Measurements from ENCODE around the gene DPF3.

Gene DPF3

DNA sequence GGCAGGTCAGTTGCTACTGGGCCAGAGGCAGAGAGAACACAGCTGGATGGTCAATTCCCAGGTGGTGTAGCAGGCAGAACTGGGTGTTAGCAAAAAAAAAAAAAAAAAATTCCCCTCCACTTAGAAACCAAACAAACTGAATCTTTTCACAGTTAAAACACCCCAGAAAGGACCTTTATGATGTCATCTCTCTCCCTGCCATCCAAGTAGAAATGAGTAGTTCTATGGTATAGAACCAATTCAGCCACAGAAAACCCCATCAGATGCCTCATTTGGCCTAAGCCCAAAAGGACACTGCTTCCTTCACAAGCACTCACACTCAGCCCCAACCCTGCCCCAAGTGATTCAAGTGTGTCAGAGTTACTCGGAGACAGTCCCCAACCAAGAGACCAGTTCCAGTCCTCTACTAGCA lies 230.8 kb downstream of the DPF3 start:
- Histone ChIP-seq H3K4ac (ENCODE audit: low read depth, low read length) (no peak overlapping the region), H3K36me3 (ENCODE audit: control insufficient read depth, insufficient read depth, low read length) (no peaks in the 10 kb centered on the region), H3K4me3 (ENCODE audit: low read length) (no peak overlapping the region), H3K4me2 (ENCODE audit: low read length) (no peak overlapping the region), H3K79me1 (ENCODE audit: low read length) (no peaks in the 10 kb centered on the region), H4K8ac (ENCODE audit: low read depth, low read length) (no peak overlapping the region), H3K27me3 (ENCODE audit: insufficient read depth, low read length, poor library complexity) (no peaks in the 10 kb centered on the region), H2BK120ac (ENCODE audit: low read depth, low read length) (no peak overlapping the region), H3K79me2 (ENCODE audit: control insufficient read depth, insufficient read depth, low read length) (no peaks in the 10 kb centered on the region), H2AK5ac (ENCODE audit: low read length) (no peak overlapping the region), H2BK15ac (replicated peaks; ENCODE audit: low read depth) (no peak overlapping the region), H3K18ac (ENCODE audit: low read length) (no peak overlapping the region), H3K4me1 (ENCODE audit: control insufficient read depth, low read depth, low read length) (no peaks in the 10 kb centered on the region), H3K56ac (ENCODE audit: low read length) (no peak overlapping the region), H3K23ac (ENCODE audit: low read length) (no peak overlapping the region), H3K27ac (ENCODE audit: low read depth, low read length) (no peak overlapping the region), H4K5ac (ENCODE audit: low read length) (no peak overlapping the region), H2BK5ac (ENCODE audit: low read length) (no peak overlapping the region), H3K9ac (ENCODE audit: low read length) (no peak overlapping the region)
- no peak for DNase-seq
- WGBS (ENCODE audit: extremely low coverage, insufficient coverage, low lambda C conversion rate), result no CpG with 5 or more reads among the region's 1 CpG

- H2AK5ac ChIP-seq (ENCODE audit: low read length), result no peak overlapping the region
- H3K27ac ChIP-seq (ENCODE audit: low read depth, low read length), result no peak overlapping the region
- no peak overlapping the region for H3K23ac ChIP-seq (ENCODE audit: low read length)
- no peak overlapping the region for H3K4ac ChIP-seq (ENCODE audit: low read depth, low read length)
- H3K79me1 ChIP-seq (ENCODE audit: low read length), result no peaks in the 10 kb centered on the region
- no peak overlapping the region for H4K5ac ChIP-seq (ENCODE audit: low read length)
- no peak overlapping the region for H2BK120ac ChIP-seq (ENCODE audit: low read depth, low read length)
- H3K4me3 ChIP-seq (ENCODE audit: low read length), result no peak overlapping the region
- H3K9ac ChIP-seq (ENCODE audit: low read length), result no peak overlapping the region
- no peaks in the 10 kb centered on the region for H3K4me1 ChIP-seq (ENCODE audit: control insufficient read depth, low read depth, low read length)
- H3K56ac ChIP-seq (ENCODE audit: low read length), result no peak overlapping the region
- WGBS (ENCODE audit: extremely low coverage, insufficient coverage, low lambda C conversion rate), result no CpG with 5 or more reads among the region's 2 CpGs
- DNase-seq, result no peak
- no peaks in the 10 kb centered on the region for H3K36me3 ChIP-seq (ENCODE audit: control insufficient read depth, insufficient read depth, low read length)
- H3K18ac ChIP-seq (ENCODE audit: low read length), result no peak overlapping the region
- no peaks in the 10 kb centered on the region for H3K79me2 ChIP-seq (ENCODE audit: control insufficient read depth, insufficient read depth, low read length)
- no peak overlapping the region for H4K8ac ChIP-seq (ENCODE audit: low read depth, low read length)
- no peak overlapping the region for H3K4me2 ChIP-seq (ENCODE audit: low read length)
- no peak overlapping the region for H2BK15ac ChIP-seq (replicated peaks; ENCODE audit: low read depth)
- H3K27me3 ChIP-seq (ENCODE audit: insufficient read depth, low read length, poor library complexity), result no peaks in the 10 kb centered on the region
- H2BK5ac ChIP-seq (ENCODE audit: low read length), result no peak overlapping the region
These were observed 231.7 kb downstream of the DPF3 start for GRCh38 chr14:72662214-72662613.

DNA sequence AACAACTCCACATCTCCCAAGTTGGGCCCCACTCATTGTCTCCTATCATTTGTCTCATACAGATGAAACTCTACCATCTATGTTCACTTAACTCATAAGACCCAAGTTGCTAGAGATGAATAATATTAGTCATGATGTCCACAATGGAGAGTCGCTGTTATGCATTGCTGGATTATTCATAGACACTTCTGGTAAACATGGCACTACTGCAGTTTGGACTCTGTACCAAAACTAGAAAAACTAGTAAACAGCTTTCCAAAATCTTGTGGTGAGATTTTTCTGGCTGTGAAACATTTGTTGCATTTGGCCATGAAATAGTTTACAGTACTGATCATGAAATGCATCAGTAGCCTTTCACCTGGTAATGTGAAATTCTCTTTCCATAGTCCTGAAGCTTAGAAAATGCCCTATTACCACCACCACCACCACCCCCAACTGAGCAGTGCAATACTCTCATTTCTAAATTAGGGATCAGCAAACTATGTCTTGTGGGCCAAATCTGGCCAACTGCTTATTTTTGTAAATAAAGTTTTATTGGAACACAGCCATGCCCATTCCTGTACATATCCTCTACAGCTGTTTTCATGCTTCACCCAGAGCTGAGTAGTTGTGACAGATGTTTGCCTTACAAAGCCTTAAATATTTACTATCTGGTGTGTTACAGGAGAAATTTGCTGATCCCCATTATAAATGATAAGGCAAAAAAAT lies 236.5 kb downstream of the DPF3 start:
- Histone ChIP-seq H3K4ac (ENCODE audit: low read depth, low read length) (no peak overlapping the region), H2BK120ac (ENCODE audit: low read depth, low read length) (no peak overlapping the region), H3K4me3 (ENCODE audit: low read length) (no peak overlapping the region), H3K4me1 (ENCODE audit: control insufficient read depth, low read depth, low read length) (peaks cover 6% of the 10 kb centered on the region), H3K56ac (ENCODE audit: low read length) (no peak overlapping the region), H3K23ac (ENCODE audit: low read length) (no peak overlapping the region), H3K79me2 (ENCODE audit: control insufficient read depth, insufficient read depth, low read length) (no peaks in the 10 kb centered on the region), H3K36me3 (ENCODE audit: control insufficient read depth, insufficient read depth, low read length) (no peaks in the 10 kb centered on the region), H2AK5ac (ENCODE audit: low read length) (no peak overlapping the region), H2BK5ac (ENCODE audit: low read length) (no peak overlapping the region), H3K9ac (ENCODE audit: low read length) (no peak overlapping the region), H3K4me2 (ENCODE audit: low read length) (no peak overlapping the region), H3K79me1 (ENCODE audit: low read length) (no peaks in the 10 kb centered on the region), H4K8ac (ENCODE audit: low read depth, low read length) (no peak overlapping the region), H3K18ac (ENCODE audit: low read length) (no peak overlapping the region), H2BK15ac (replicated peaks; ENCODE audit: low read depth) (no peak overlapping the region), H3K27ac (ENCODE audit: low read depth, low read length) (no peak overlapping the region), H4K5ac (ENCODE audit: low read length) (no peak overlapping the region), H3K27me3 (ENCODE audit: insufficient read depth, low read length, poor library complexity) (no peaks in the 10 kb centered on the region)
- no peak for DNase-seq
- WGBS (ENCODE audit: extremely low coverage, insufficient coverage, low lambda C conversion rate), result no CpG with 5 or more reads among the region's 1 CpG

DNA sequence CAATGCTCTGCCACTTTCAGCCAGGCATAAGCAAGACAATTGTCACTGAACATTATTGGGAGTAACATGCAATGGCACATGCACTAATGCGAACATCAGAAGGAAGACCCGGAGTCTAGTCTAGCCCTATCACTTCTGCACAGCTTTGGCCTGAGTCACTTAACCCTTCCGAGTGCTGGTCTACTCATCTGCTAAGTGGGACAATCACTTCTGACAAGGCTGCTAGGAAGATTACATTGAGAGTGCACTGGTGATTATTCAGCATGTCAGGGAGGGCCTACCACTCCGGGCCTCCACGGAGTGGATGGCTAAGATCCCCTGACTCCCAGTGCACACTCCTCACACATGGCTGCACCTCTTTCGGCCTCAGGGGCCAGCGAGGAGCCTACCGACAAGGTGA lies 240.9 kb downstream of the DPF3 start:
- no peak for DNase-seq
- H3K27me3 ChIP-seq (ENCODE audit: insufficient read depth, low read length, poor library complexity), result no peaks in the 10 kb centered on the region
- no peak overlapping the region for H4K5ac ChIP-seq (ENCODE audit: low read length)
- H2BK120ac ChIP-seq (ENCODE audit: low read depth, low read length), result no peak overlapping the region
- H3K27ac ChIP-seq (ENCODE audit: low read depth, low read length), result no peak overlapping the region
- no peak overlapping the region for H3K4me2 ChIP-seq (ENCODE audit: low read length)
- H2BK5ac ChIP-seq (ENCODE audit: low read length), result no peak overlapping the region
- H3K79me1 ChIP-seq (ENCODE audit: low read length), result no peaks in the 10 kb centered on the region
- H2BK15ac ChIP-seq (replicated peaks; ENCODE audit: low read depth), result no peak overlapping the region
- no peak overlapping the region for H3K9ac ChIP-seq (ENCODE audit: low read length)
- H3K4ac ChIP-seq (ENCODE audit: low read depth, low read length), result no peak overlapping the region
- no peak overlapping the region for H2AK5ac ChIP-seq (ENCODE audit: low read length)
- no peak overlapping the region for H3K23ac ChIP-seq (ENCODE audit: low read length)
- H4K8ac ChIP-seq (ENCODE audit: low read depth, low read length), result no peak overlapping the region
- H3K4me3 ChIP-seq (ENCODE audit: low read length), result no peak overlapping the region
- H3K79me2 ChIP-seq (ENCODE audit: control insufficient read depth, insufficient read depth, low read length), result no peaks in the 10 kb centered on the region
- peak overlapping the region; percentile 35 for H3K56ac ChIP-seq (ENCODE audit: low read length)
- no peak overlapping the region for H3K18ac ChIP-seq (ENCODE audit: low read length)
- no peaks in the 10 kb centered on the region for H3K36me3 ChIP-seq (ENCODE audit: control insufficient read depth, insufficient read depth, low read length)
- H3K4me1 ChIP-seq (ENCODE audit: control insufficient read depth, low read depth, low read length), result peaks cover 6% of the 10 kb centered on the region
- WGBS (ENCODE audit: extremely low coverage, insufficient coverage, low lambda C conversion rate), result no CpG with 5 or more reads among the region's 8 CpGs

DNA sequence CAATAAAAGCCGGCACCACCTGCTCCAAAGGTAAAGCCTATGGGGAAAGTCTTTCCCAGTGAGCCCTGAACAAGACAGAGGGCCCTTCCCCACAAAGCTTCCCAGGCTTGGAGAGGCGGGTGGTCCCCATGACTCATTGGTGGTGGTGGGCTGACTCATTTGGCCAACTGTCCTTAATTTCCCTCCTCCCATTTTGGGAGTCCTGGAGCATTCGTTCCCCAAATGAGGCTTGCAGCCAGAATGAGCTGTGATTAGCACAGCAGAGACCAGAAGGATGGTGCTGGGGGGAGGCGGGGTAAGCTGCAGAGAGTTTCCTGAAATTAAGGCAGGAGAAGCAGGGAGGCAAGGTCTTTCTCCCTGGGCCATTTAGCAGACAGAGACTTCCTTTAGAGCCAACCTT lies 241.7 kb downstream of the DPF3 start:
- H2BK5ac ChIP-seq (ENCODE audit: low read length), result no peak overlapping the region
- H3K56ac ChIP-seq (ENCODE audit: low read length), result no peak overlapping the region
- no peak overlapping the region for H3K18ac ChIP-seq (ENCODE audit: low read length)
- H3K79me1 ChIP-seq (ENCODE audit: low read length), result no peaks in the 10 kb centered on the region
- WGBS (ENCODE audit: extremely low coverage, insufficient coverage, low lambda C conversion rate), result no CpG with 5 or more reads among the region's 4 CpGs
- H3K36me3 ChIP-seq (ENCODE audit: control insufficient read depth, insufficient read depth, low read length), result no peaks in the 10 kb centered on the region
- no peak overlapping the region for H3K23ac ChIP-seq (ENCODE audit: low read length)
- no peak overlapping the region for H3K4me3 ChIP-seq (ENCODE audit: low read length)
- H3K27ac ChIP-seq (ENCODE audit: low read depth, low read length), result no peak overlapping the region
- H4K5ac ChIP-seq (ENCODE audit: low read length), result no peak overlapping the region
- no peak overlapping the region for H3K9ac ChIP-seq (ENCODE audit: low read length)
- H2AK5ac ChIP-seq (ENCODE audit: low read length), result no peak overlapping the region
- H3K4me1 ChIP-seq (ENCODE audit: control insufficient read depth, low read depth, low read length), result peaks cover 6% of the 10 kb centered on the region
- H2BK15ac ChIP-seq (replicated peaks; ENCODE audit: low read depth), result no peak overlapping the region
- H3K4ac ChIP-seq (ENCODE audit: low read depth, low read length), result no peak overlapping the region
- no peaks in the 10 kb centered on the region for H3K27me3 ChIP-seq (ENCODE audit: insufficient read depth, low read length, poor library complexity)
- H4K8ac ChIP-seq (ENCODE audit: low read depth, low read length), result no peak overlapping the region
- no peaks in the 10 kb centered on the region for H3K79me2 ChIP-seq (ENCODE audit: control insufficient read depth, insufficient read depth, low read length)
- no peak overlapping the region for H3K4me2 ChIP-seq (ENCODE audit: low read length)
- no peak for DNase-seq
- H2BK120ac ChIP-seq (ENCODE audit: low read depth, low read length), result no peak overlapping the region

DNA sequence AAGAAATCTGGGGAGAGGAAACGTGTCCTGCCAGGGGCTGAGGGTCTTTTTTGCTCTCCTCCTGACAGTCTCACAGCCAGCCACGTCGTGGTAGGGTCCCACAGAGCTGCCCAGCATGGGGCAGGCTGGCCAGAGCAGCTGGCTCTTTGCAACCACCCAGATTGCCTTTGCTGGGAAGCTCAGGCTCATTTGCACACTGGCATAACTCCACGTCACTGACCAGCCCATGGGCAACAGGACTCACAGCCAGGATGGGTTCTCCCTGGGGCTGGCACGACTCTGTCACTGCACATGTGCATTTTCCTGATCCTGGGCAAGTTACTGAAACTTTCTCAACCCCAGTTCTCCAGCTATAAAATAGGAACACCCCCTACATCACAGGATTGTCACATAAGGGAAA lies 242.2 kb downstream of the DPF3 start:
- no peaks in the 10 kb centered on the region for H3K79me2 ChIP-seq (ENCODE audit: control insufficient read depth, insufficient read depth, low read length)
- no peak overlapping the region for H3K23ac ChIP-seq (ENCODE audit: low read length)
- no peak overlapping the region for H2AK5ac ChIP-seq (ENCODE audit: low read length)
- no peak overlapping the region for H2BK5ac ChIP-seq (ENCODE audit: low read length)
- H3K27me3 ChIP-seq (ENCODE audit: insufficient read depth, low read length, poor library complexity), result no peaks in the 10 kb centered on the region
- H2BK120ac ChIP-seq (ENCODE audit: low read depth, low read length), result no peak overlapping the region
- no peak for DNase-seq
- no peak overlapping the region for H3K56ac ChIP-seq (ENCODE audit: low read length)
- no peak overlapping the region for H3K18ac ChIP-seq (ENCODE audit: low read length)
- no peaks in the 10 kb centered on the region for H3K79me1 ChIP-seq (ENCODE audit: low read length)
- H4K8ac ChIP-seq (ENCODE audit: low read depth, low read length), result no peak overlapping the region
- H3K36me3 ChIP-seq (ENCODE audit: control insufficient read depth, insufficient read depth, low read length), result no peaks in the 10 kb centered on the region
- no peak overlapping the region for H3K4me3 ChIP-seq (ENCODE audit: low read length)
- no peak overlapping the region for H3K4me2 ChIP-seq (ENCODE audit: low read length)
- no peak overlapping the region for H4K5ac ChIP-seq (ENCODE audit: low read length)
- H3K4me1 ChIP-seq (ENCODE audit: control insufficient read depth, low read depth, low read length), result peaks cover 6% of the 10 kb centered on the region
- no peak overlapping the region for H3K27ac ChIP-seq (ENCODE audit: low read depth, low read length)
- no peak overlapping the region for H2BK15ac ChIP-seq (replicated peaks; ENCODE audit: low read depth)
- no peak overlapping the region for H3K9ac ChIP-seq (ENCODE audit: low read length)
- WGBS (ENCODE audit: extremely low coverage, insufficient coverage, low lambda C conversion rate), result no CpG with 5 or more reads among the region's 5 CpGs
- no peak overlapping the region for H3K4ac ChIP-seq (ENCODE audit: low read depth, low read length)
